Stimulated activated CD4-positive, alpha-beta T cell treated with anti-CD3 and anti-CD28 coated beads, Interleukin-4, amount 100 ng/mL, for 48 hours (primary cell): ENCODE measurements around the gene NTN5.

Experiments
- DNase-seq, 2 donors: peaks; one replicate each; pipeline ENCODE4 v3.0.0-alpha.2; 2020; ENCODE audit warnings: low read depth in 2 of 2

Gene NTN5

DNA sequence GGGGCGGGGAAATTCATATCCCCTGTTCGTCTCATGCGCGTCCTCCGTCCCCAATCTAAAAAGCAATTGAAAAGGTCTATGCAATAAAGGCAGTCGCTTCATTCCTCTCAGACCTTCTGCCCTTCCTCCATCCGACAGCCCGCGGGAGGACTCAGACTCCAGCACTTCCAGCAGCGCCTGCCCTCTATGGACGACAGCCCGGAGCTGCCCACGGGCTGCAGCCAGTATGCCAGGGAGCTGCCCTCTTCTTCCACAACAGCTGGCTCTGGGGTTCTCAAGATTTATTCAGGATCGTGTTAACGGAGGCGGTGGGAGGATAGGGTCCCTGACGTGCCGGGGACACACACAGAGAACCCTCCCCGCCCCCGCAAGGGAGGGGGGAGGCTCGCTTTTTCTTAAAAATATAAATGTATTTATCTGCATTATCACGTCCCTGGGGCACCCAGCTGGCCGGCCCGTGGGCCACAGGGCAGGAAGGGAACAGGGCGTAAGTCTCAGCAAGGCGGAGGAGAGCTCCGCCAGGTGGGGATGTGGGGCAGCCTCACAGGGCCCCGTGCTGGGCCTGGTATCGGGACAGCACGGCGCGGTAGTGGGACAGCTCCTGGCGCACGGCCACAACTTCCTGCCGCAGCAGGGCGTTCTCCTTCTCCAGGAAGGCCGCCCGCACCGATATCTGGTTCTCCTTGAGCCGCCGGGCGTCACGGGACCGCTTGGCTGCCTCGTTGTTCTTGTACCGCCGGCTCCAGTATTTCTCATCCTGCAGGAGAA lies 42.3 kb downstream of the NTN5 start:
- no peak for DNase-seq

DNA sequence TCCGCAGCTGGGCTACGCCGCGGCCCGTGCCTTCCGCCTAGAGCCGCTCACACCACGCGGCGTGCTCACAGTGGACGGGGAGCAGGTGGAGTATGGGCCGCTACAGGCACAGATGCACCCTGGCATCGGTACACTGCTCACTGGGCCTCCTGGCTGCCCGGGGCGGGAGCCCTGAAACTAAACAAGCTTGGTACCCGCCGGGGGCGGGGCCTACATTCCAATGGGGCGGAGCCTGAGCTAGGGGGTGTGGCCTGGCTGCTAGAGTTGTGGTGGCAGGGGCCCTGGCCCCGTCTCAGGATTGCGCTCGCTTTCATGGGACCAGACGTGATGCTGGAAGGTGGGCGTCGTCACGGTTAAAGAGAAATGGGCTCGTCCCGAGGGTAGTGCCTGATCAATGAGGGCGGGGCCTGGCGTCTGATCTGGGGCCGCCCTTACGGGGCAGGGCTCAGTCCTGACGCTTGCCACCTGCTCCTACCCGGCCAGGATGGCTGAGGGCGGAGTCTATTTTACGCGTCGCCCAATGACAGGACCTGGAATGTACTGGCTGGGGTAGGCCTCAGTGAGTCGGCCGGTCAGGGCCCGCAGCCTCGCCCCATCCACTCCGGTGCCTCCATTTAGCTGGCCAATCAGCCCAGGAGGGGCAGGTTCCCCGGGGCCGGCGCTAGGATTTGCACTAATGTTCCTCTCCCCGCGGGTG lies 43.1 kb downstream of the NTN5 start:
- DNase-seq, result no peak

DNA sequence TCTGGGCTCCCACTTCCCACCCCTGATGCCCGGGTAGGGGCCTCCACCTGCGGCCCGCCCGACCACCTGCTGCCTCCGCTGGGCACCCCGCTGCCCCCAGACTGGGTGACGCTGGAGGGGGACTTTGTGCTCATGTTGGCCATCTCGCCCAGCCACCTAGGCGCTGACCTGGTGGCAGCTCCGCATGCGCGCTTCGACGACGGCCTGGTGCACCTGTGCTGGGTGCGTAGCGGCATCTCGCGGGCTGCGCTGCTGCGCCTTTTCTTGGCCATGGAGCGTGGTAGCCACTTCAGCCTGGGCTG lies 43.6 kb downstream of the NTN5 start:
- DNase-seq, result no peak

DNA sequence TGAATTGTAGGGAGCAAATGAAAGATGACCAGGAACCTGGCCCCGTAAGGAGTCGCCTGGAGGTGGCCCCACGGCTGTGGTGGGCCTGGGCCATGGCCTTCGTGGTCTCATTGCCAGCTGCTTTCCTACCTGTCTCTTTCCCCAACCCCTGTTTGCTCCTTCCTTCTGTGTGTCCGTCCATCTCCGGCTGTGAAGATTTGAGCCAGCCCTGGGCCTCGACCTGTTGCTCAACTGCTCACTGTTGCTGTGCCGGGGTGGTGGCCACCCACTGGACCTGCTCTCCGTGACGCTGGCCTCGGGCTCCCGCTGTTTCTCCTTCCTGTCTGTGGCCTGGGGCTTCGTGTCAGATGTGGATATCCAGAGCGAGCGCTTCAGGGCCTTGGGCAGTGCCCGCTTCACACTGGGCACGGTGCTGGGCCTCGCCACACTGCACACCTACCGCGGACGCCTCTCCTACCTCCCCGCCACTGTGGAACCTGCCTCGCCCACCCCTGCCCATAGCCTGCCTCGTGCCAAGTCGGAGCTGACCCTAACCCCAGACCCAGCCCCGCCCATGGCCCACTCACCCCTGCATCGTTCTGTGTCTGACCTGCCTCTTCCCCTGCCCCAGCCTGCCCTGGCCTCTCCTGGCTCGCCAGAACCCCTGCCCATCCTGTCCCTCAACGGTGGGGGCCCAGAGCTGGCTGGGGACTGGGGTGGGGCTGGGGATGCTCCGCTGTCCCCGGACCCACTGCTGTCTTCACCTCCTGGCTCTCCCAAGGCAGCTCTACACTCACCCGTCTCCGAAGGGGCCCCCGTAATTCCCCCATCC lies 44.1 kb downstream of the NTN5 start:
- DNase-seq, result no peak

DNA sequence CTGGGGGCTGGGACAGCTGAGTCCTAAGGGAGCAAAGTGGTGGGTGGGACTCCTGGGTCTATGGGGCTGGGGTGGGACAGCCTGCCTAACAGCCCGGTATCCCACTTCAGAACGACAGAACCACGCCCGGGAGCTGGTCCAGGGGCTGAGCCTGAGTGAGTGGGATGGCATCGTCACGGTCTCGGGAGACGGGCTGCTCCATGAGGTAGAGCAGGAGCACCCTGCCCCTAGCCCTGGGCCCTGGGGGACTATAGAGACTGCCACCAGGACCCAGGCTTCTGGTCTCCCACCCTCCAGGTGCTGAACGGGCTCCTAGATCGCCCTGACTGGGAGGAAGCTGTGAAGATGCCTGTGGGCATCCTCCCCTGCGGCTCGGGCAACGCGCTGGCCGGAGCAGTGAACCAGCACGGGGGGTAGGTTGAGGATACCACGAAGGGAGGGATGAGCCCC lies 44.9 kb downstream of the NTN5 start:
- no peak for DNase-seq

DNA sequence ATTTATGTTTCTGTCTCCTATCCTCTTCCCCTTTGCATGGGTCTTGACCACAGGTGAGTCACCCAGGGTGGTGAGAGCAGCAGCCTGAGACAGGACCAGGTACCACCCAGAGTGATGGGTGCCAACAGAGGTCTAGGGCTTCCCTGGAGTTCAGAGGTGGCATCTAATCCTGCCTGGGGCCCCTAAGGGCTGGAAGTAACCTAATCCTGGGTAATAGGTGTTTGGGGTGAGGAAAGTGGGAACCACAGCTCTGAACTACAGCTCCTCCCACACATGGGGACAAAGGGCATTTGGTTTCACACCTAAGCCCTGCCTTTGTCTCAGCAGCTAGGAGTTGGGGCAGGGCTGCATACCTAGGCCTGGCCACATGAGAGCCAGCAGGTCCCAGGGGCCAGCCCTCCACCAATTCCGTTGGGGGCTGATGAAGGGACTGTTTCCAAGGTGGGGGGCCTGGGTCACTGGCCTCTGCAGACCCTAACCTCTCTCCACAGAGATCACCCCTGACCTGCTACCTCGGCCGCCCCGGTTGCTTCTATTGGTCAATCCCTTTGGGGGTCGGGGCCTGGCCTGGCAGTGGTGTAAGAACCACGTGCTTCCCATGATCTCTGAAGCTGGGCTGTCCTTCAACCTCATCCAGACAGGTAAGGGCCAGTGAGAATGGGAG lies 45.5 kb downstream of the NTN5 start:
- DNase-seq, result no peak

DNA sequence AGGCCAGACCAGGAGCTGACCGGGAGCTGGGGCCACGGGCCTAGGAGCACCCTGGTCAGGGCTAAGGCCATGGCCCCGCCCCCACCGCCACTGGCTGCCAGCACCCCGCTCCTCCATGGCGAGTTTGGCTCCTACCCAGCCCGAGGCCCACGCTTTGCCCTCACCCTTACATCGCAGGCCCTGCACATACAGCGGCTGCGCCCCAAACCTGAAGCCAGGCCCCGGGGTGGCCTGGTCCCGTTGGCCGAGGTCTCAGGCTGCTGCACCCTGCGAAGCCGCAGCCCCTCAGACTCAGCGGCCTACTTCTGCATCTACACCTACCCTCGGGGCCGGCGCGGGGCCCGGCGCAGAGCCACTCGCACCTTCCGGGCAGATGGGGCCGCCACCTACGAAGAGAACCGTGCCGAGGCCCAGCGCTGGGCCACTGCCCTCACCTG lies 46.9 kb downstream of the NTN5 start:
- DNase-seq, result no peak

DNA sequence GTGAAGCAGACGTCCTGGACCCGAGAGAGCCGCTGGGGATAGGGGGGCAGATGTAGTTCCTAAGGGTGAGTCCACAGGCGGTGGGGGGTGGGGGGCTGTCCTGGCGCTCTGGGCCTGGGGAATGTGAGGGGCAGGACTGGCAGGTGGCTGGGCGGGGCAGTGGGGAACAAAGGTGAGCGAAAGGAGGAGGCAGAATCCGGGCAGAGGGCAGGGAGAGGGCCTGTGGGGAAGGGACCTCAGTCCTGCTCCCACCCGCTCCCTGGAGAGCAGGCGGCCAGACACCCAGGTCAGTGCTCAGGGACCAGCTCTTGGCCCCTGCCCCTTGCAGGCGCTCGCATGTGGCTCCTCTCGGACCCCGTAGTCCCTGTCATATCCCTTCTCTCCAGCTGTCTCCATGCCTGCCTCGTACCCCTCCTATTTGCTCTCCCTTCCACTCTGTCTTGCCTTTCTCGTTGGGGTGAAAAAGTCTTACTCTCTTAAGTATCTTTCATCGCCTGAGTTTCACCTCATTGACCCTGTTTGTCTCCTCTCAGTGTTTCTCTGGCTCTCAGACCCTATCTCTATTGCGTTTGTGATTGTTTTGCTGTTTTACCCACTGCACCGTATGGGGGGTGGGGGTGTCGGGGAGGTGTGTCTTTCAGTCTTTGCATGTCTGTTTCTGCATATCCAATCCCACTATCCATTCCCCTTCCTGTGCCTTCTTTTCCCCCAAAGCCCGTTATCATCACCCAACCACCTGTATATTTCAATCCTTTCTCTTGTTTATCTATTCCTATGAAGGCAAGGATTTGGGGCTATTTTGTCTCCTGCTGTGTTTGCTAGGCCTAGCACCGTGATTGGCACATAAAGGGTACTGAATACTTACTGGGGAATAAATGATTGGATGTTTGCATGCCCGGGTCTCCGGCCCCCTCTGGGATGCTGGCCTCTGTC lies 47.8 kb downstream of the NTN5 start:
- DNase-seq, result no peak

DNA sequence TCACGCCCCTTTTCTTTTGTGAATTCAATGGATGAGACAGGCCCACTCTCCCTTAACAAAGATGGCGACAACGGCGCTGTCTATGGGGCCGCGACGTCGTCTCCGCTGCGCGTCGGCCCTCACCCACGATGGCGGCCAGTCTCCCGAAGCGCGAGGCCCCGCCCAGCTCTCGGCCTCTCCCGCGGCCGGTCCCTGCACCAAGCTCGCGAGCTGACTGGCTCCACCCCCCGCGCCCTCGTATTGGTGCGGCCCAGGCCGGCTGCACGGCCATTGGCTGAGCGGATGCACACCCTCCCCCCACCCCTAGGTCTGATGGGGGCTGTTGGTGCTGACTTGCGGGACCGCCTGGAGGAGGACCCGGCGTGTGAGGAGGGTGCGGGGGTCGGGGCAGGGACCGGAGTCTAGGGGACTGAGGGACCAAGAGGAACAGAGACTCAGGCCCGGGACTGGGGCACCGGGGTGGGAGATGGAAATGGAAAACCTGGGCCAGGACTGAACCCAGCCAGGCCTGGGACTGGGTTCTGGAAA lies 48.7 kb downstream of the NTN5 start:
- peak; percentile 97 to 99 for DNase-seq

DNA sequence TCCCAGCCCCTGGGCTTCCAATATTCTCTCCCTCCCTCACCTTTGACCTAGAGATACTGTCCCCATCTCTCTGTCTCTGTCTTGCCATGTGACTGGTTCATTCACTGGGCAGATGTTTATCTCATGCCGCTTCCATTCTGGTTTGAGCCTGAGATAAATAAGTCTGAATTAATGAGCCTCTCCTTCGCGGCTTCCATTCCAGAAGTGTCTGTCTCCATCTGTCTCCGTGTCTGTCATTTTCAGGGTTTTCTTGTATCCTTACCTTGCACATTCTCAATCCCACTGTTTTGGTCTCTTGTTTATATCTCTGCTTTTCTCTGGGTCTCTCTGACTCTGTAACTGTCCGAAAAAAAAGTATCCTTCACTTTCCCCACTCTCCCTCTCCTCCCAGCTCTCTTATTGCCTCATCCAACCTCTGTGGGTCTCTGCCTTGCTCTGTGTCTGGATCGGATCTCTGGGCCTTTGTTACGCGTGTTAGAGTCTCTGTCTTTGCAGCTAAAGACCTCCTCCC lies 49.2 kb downstream of the NTN5 start:
- DNase-seq, result no peak

DNA sequence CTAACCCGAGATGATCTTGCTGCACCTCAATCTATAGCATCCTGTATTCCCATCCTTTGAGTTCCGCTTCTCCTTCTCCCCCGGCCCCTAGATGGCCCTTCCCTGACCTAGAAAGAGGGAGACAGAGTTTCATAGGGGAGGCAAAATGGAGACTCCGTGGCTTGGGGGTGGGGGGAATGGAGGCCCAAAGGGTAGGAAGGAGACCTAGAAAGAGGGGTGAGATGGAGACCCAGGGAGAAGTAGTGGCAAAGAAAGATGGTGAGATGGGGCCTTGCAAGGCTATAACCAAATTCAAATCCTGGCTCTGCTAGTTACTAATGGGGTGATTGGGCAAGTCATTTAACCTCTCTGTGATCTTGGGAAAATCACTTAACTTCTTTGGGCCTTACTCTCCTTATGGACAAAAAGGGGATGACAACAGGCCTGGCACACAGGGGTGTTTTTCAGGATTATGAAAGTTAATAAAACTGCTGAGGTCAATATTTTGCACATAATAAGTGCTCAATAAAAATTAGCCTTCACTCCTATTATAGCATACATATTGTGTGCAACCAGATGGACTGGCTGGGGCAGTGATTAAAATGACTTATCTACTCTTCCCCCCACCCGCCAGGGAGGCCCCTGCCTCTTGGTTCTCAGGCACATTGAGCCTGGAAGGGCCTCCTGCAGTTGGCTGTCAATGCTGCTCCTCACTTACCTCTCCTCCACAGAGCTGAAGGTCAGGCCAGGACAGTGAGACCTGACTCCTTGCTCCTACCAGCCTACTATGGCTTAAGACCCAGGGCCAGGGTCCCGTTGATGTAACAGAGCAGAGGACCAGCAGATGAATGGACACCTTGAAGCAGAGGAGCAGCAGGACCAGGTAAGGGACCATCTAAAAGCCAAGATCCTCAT lies 52.9 kb downstream of the NTN5 start:
- no peak for DNase-seq

DNA sequence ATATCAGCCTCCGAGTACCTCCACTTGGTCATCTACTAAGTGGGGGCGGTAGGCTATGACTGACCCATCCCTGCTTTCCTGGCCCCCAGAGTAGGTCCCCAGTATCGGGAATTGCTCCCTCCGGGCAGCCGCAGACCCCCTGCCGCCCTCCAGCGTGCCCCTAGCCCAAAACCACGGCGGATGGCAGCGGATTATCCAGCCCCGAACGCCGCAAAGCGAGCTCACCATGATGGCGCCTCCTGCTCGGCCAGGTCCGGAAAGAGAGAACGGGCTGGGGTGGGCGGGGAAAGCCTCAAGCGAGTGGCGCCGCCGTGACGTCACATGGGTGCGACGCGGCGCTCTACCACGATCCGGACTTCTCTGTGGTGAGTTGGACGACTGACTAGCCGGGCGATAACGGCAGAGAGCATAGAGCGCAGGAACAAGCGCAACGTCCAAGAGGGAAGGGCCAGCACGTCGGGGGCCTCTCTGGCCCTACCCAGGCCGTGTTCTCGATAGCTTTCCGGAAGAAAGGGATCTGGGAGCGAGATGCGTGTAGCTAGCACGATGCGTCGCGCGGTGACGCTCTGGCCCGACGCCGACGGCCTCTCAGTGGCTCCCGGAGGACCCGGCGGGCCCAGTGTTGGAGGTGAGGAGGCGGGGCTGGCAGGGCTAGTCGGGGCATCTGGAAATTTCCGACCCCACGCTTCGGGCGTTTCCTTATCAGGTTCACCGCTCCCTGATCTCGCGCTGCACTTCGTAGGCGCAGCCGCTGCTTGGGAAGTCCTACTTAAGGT lies 53.7 kb downstream of the NTN5 start, which contains the start of the genes RPL18 and SPHK2:
RPL18 (minus strand) TSS at position 263 of the 776 bp plus-strand sequence; CDS start at position 228, 35 bp downstream.
SPHK2 (plus strand) TSS at position 591 of the 776 bp plus-strand sequence. CDS start 1,009 bp downstream, outside the sequence.
- DNase-seq, result peak; percentile 90 to 95

DNA sequence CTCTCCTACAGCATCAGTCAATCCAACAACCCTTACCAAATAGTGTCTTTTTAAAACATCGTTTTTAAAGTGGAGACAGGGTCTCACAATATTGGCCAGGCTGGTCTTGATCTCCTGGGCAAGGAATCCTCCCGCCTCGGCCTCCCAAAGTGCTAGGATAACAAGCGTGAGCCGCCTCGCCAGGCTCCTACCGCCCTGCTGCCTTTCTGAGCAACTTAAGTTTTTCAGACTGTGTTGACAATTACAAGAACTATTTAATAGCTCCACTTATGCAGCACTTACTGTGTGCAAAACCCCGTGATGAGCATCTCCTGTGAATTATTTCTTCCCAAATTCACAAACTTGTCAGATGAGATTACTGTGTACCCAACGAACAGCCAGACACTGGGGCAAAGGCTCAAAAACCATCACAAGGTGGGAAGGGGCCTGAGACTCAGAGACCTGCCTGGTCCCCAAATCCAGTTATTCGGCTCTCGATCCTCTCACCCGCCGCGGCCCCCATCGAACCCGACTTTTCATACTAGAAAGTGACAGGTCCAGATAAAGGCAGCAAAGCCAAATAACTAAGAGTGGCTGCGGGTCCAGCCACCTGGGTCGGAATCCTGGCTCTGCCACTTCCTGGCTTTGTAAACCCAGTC lies 54.4 kb downstream of the NTN5 start:
- no peak for DNase-seq

DNA sequence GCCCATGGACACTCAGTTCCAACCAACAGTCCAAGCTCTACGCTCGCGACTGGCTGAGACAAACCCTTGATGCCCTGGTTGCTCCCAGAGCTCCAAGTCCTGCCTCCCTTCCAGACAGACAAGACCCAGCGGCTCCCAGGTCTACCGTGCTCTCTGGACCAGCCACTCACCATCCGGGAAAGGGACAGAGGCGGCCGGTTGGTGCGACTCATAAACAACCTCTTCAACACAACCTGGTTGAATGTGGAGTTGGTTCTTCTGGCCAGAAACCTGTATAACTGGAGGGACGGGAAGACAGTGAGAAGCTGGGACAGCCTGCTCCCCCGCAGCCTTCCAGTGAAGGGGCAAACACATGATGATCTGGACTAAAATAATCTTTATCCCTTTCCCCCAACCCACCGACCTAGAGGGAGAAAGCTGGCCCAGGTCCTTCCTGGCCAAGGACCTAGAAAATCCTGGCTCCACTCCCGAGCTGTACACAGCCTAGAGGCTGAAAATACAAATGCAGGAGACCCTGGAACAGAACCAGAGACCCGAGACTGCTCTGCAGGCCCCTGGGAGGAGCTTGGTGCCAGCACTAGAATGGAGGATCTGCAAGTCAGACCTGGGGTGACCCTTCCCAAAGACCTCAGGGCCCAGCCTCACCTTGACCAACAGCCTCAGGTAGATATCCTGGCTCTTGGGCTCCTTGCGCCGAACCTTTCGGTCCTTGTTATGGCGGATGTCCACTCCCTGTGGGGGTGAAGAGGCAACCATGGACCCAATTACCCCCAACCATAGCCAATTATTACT lies 55.5 kb downstream of the NTN5 start:
- no peak for DNase-seq

DNA sequence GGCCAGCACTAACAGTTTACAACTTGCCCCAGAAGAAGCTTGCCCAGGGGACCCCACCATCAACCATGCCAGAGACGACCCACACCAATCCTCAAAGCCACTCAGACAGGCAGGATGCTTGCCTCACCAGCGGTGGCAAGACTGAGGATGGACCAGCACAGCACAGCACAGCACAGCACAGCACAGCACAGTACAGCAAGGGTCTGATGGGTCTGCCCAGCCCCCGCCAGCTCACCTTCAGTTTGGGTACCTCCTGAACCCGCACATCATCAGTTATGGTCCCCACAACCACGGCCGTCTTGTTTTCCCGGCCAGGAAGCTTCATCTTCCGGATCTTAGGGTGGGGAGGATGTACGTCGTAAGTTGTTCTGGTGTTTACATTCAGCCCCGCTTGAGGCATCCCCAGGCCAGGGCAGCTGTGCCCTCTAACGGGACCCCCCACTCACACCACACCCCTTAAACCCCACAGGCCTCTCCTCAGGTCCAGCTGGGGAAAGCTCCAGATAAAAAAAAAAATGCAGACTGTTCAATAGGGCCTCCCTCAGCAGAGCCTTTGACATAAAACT lies 56.2 kb downstream of the NTN5 start:
- DNase-seq, result no peak

DNA sequence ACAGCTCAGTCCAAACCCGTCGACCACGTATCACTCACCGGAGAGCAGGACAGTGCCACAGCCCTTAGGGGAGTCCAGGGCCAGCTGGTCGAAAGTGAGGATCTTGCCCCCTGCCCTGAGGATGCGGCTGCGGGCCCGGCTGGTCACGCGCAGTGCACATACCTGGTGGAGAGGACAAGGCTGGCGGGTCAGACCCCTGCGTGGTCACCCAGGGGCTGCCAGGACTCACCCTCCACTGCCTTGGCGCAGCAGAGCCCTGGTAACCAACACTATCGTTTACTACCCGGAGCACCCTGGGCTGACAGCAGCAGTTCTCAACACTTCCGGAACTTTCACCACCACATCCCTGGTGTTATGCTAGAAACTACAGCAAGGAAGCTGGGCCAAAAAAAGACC lies 56.8 kb downstream of the NTN5 start:
- DNase-seq, result no peak
